ENCODE data around the gene ELN.

The ELN gene

GRCh38 chr7:74029089-74029785 is 1.3 kb downstream of the ELN start:
- H3K4me3 ChIP-seq (ENCODE audit: low read depth, low read length) = no peak overlapping the region
- TF ChIP-seq, protein P1, sequence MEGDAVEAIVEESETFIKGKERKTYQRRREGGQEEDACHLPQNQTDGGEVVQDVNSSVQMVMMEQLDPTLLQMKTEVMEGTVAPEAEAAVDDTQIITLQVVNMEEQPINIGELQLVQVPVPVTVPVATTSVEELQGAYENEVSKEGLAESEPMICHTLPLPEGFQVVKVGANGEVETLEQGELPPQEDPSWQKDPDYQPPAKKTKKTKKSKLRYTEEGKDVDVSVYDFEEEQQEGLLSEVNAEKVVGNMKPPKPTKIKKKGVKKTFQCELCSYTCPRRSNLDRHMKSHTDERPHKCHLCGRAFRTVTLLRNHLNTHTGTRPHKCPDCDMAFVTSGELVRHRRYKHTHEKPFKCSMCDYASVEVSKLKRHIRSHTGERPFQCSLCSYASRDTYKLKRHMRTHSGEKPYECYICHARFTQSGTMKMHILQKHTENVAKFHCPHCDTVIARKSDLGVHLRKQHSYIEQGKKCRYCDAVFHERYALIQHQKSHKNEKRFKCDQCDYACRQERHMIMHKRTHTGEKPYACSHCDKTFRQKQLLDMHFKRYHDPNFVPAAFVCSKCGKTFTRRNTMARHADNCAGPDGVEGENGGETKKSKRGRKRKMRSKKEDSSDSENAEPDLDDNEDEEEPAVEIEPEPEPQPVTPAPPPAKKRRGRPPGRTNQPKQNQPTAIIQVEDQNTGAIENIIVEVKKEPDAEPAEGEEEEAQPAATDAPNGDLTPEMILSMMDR (IDR thresholded peaks at IDR 0.05; ENCODE audit: borderline replicate concordance, insufficient read depth, low read depth, low read length) = no peak

- H3K4me3 ChIP-seq (ENCODE audit: low read depth, low read length) = no peak overlapping the region
- TF ChIP-seq, protein P1 (IDR thresholded peaks at IDR 0.05; ENCODE audit: borderline replicate concordance, insufficient read depth, low read depth, low read length) = no peak
Observed at GRCh38 chr7:74029991-74030415, 2.0 kb downstream of the ELN start.

DNA sequence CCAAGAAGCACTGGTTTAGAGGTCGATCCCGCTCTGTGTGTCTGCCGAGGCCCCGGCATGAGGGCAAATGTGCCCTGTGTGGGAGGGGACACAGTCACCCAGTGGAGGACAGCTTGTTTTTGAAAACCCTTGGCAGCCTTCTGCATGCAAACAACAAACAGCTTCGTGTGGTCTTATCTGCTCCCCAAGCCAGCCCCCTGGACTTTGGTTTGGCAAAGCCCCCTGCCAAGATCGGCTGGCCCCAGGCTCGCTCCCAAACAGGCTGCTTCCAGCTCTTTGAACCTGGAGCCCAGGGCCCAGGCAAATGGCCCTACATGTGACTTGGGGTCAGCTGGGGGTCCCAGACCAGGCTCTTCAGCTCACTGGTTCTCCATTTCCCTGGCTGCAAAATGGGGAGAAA is 2.9 kb downstream of the ELN start:
- TF ChIP-seq, protein P1 (IDR thresholded peaks at IDR 0.05; ENCODE audit: borderline replicate concordance, insufficient read depth, low read depth, low read length) = no peak
- no peak overlapping the region for H3K4me3 ChIP-seq (ENCODE audit: low read depth, low read length)

DNA sequence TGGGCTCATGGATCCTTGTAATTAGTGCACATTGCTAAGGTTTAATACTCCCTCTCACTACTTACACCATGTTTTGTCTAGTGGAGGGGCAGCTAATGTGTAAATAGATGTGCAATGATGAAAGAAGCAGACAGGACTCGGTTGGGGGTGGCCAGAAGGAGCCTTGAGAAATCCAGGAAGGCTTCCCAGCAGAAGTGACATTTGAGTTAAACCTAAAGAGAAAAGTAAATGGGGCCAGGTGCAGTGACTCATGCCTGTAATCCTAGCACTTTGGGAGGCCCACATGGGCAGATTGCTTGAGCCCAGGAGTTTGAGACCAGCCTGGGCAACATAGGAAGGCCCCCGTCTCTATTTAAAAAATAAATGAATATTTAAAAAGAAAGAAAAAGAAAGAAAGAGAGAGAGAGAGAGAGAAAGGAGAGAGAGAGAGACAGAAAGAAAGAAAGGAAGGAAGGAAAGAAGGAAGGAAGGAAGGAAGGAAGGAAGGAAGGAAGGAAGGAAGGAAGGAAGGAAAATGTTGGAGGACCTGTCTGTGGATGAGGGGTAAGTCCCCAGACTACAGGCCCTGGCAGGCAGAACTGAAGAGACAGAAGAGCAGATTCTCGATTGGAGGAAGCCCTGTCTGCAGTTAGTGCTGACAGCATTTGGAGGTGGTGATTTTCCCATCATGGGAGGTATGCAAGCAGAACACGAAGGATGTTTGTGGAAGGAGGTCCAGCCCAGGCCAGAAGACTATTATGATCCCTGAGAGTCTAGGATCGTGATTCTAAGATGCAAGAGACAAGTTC is 3.6 kb downstream of the ELN start:
- TF ChIP-seq, protein P1 (IDR thresholded peaks at IDR 0.05; ENCODE audit: borderline replicate concordance, insufficient read depth, low read depth, low read length) = no peak

GRCh38 chr7:74032191-74032490 is 4.2 kb downstream of the ELN start:
- TF ChIP-seq, protein P1 (IDR thresholded peaks at IDR 0.05; ENCODE audit: borderline replicate concordance, insufficient read depth, low read depth, low read length) = no peak
- H3K4me3 ChIP-seq (ENCODE audit: low read depth, low read length) = no peak overlapping the region

More for the DNA sequence above, 3.6 kb downstream of the ELN start:
- H3K4me3 ChIP-seq (ENCODE audit: low read depth, low read length) = no peak overlapping the region

DNA sequence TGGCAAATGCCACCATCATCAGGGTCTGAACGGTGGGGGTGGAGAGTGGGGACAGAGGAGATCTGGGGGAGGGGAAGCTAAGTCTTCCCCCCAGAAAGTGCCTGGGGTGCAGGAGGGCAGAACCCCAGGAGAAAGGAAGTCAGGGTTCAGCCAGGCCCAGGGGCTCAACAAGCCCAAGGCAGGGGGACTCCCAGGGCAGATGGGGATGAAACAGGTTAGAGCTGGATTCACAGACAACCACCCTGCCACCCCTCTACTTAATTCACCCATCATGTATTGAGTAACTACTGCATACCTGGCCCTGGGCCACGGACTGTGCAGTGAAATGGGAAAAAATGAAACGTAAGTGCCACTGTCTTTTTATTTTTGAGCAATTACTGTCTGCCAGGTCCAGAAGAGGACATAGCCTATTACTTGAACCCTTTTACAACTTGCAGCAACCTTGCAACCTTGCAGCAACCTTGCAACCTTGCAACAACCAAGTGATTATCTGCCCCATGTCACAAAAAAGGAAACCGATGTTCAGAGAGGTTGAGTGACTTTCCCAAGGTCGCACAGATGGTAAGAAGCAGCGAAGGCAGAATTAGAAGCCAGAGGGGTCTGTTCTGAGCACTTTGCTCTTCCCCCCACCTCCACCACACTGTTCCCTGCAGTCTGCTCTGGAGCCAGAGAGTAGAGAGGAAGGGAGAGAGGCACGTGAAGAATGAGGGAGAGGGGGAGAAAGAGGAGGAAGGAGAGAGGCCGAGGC is 4.8 kb downstream of the ELN start:
- TF ChIP-seq, protein P1 (IDR thresholded peaks at IDR 0.05; ENCODE audit: borderline replicate concordance, insufficient read depth, low read depth, low read length) = no peak
- H3K4me3 ChIP-seq (ENCODE audit: low read depth, low read length) = no peak overlapping the region
